Endothelial cell of umbilical vein (primary cell): ENCODE data around the gene HEBP1. TPM values are rescaled to one million over a fixed set of nuclear protein-coding genes. Genes with fewer than 3 reads are reported as not detected.

ENCODE experiments used
- BruUV-seq: library from RNA; stranded (reverse); fragments of 400-500 nt; replicated peaks from 2 replicates; lab custom pipeline; 2021; lab: Mats Ljungman, UMichigan
- CTCF ChIA-PET: fragments of 300-600, 350-600 bp; sonication (Branson Sonifier 250); formaldehyde crosslinking; loops from one replicate; lab custom pipeline; 2021; ENCODE audit warnings: antibody characterized with exemption, inconsistent platforms; lab: Charles Lee
- POLR2A ChIA-PET: fragments of 300-600, 350-600 bp; sonication (Branson Sonifier 250); formaldehyde crosslinking; loops from one replicate; lab custom pipeline; 2021; ENCODE audit warnings: antibody characterized with exemption, inconsistent platforms; lab: Charles Lee
- DNase-seq: peaks from one replicate; pipeline ENCODE4 v3.0.0-alpha.2; 2011; ENCODE audit warnings: low read depth, low spot score
- FAIRE-seq: peaks from 2 replicates; lab custom pipeline; 2011; peaks lifted over from hg19 to GRCh38; lab: Jason Lieb, UNC
- H2AFZ ChIP-seq: 2 replicates; pipeline ENCODE4 v1.6.0; 2012; ENCODE audit warnings: low read depth, low read length, control low read depth, inconsistent platforms
- H3K27ac ChIP-seq: 2 replicates; pipeline ENCODE4 v1.5.1; 2011; ENCODE audit warnings: low read depth, mild to moderate bottlenecking, control low read depth, low read length, moderate library complexity; ENCODE audit not compliant: insufficient read depth
- H3K27me3 ChIP-seq, 2 experiments: 2 replicates each; pipeline versions ENCODE4 v1.6.0 to v1.6.1; 2011; ENCODE audit warnings: low read length in 2 of 2, mixed read lengths in 1 of 2; ENCODE audit not compliant: control insufficient read depth in 2 of 2, insufficient read depth in 2 of 2
- H3K36me3 ChIP-seq, 2 experiments: 2 replicates in 1 of 2; 3 replicates in 1 of 2; pipeline ENCODE4 v1.5.1; 2011; ENCODE audit warnings: low read length in 2 of 2, mild to moderate bottlenecking in 1 of 2, moderate library complexity in 1 of 2; ENCODE audit not compliant: control insufficient read depth in 2 of 2, insufficient read depth in 2 of 2; ENCODE audit errors: extremely low read depth in 1 of 2
- H3K4me1 ChIP-seq: 3 replicates; pipeline ENCODE4 v1.5.1; 2011; ENCODE audit warnings: mild to moderate bottlenecking, low read length; ENCODE audit not compliant: control insufficient read depth, insufficient read depth; ENCODE audit errors: extremely low read depth
- H3K4me2 ChIP-seq: 2 replicates; pipeline ENCODE4 v1.6.1; 2011; ENCODE audit warnings: low read length, control low read depth, mixed read lengths; ENCODE audit not compliant: insufficient read depth
- H3K4me3 ChIP-seq, 3 experiments: fragments of 200-600 bp in 1 of 3; sonication (generic), shearing (Covaris generic) in 1 of 3; replicated peaks in 1 of 3; 2 replicates each; pipeline ENCODE4 v1.5.1; 2011 to 2016; ENCODE audit warnings: control low read depth in 3 of 3, low read length in 3 of 3, mild to moderate bottlenecking in 2 of 3, inconsistent platforms in 1 of 3, low read depth in 1 of 3, moderate library complexity in 1 of 3; ENCODE audit not compliant: insufficient read depth in 1 of 3
- H3K79me2 ChIP-seq: 2 replicates; pipeline ENCODE4 v1.6.0; 2012; ENCODE audit warnings: low read length, inconsistent platforms; ENCODE audit not compliant: control insufficient read depth, insufficient read depth
- H3K9ac ChIP-seq: replicated peaks from 2 replicates; pipeline ENCODE3; 2011; ENCODE audit warnings: low read length, control low read depth; ENCODE audit not compliant: insufficient read depth; ENCODE audit errors: extremely low read depth
- H3K9me1 ChIP-seq: replicated peaks from 3 replicates; pipeline ENCODE4 v1.6.0; 2011; ENCODE audit warnings: mild to moderate bottlenecking, low read length; ENCODE audit not compliant: control insufficient read depth, insufficient read depth; ENCODE audit errors: extremely low read depth
- H3K9me3 ChIP-seq: replicated peaks from 2 replicates; pipeline ENCODE4 v1.5.1; 2012; ENCODE audit warnings: low read length, inconsistent platforms; ENCODE audit not compliant: control insufficient read depth, insufficient read depth
- H4K20me1 ChIP-seq: replicated peaks from 2 replicates; pipeline ENCODE3; 2011; ENCODE audit warnings: mild to moderate bottlenecking, low read length; ENCODE audit not compliant: control insufficient read depth, insufficient read depth; ENCODE audit errors: extremely low read depth
- EZH2 ChIP-seq: IDR thresholded peaks from 2 replicates; pipeline ENCODE4 v1.6.1; 2012; ENCODE audit warnings: borderline replicate concordance, low read depth, mild to moderate bottlenecking, moderate library complexity, low read length, inconsistent platforms; ENCODE audit not compliant: severe bottlenecking
- FOS ChIP-seq: IDR thresholded peaks from 2 replicates; pipeline ENCODE4 v1.6.1; 2011; ENCODE audit warnings: mild to moderate bottlenecking, low read length, moderate library complexity, borderline replicate concordance; ENCODE audit not compliant: insufficient read depth
- GATA2 ChIP-seq: IDR thresholded peaks from 2 replicates; pipeline ENCODE4 v1.7.0; 2011; ENCODE audit warnings: low read depth, mild to moderate bottlenecking, moderate library complexity, mixed read lengths, low read length; ENCODE audit not compliant: insufficient read length, insufficient read depth
- JUN ChIP-seq: IDR thresholded peaks from 2 replicates; pipeline ENCODE4 v1.6.1; 2011; ENCODE audit warnings: borderline replicate concordance, low read depth; ENCODE audit not compliant: insufficient read length, insufficient read depth
- MAX ChIP-seq: IDR thresholded peaks from 2 replicates; pipeline ENCODE4 v1.6.1; 2011; ENCODE audit not compliant: insufficient read depth, insufficient read length
- MYC ChIP-seq: IDR thresholded peaks from one replicate; pipeline ENCODE4 v1.6.1; 2011; ENCODE audit warnings: mild to moderate bottlenecking, low read depth, low read length
- POLR2A ChIP-seq: IDR thresholded peaks from 2 replicates; pipeline ENCODE4 v1.6.1; 2012; ENCODE audit warnings: low read depth, mild to moderate bottlenecking, control low read depth, low read length
- POLR2AphosphoS5 ChIP-seq: IDR thresholded peaks from 2 replicates; pipeline ENCODE4 v1.6.1; 2012; ENCODE audit warnings: low read depth, mild to moderate bottlenecking, control low read depth, low read length, moderate library complexity; ENCODE audit not compliant: insufficient read depth
- dilution Hi-C: fragments of 300-500 bp; cut with MboI; formaldehyde crosslinking; loops from one replicate; pipeline ENCODE4 v1.15.0; 2019; ENCODE audit warnings: low sequenced_read_pairs; ENCODE audit not compliant: extremely low pct_ligation_motif_present
- intact Hi-C: fragments of 100-400 bp; cut with micrococcal nuclease; formaldehyde crosslinking; loops from one replicate; pipeline ENCODE4 v1.10.0; 2022
- polyA plus RNA-seq, 4 experiments: library from polyadenylated mRNA; depleted of rRNA in 3 of 4; stranded (reverse) in 3 of 4; unstranded in 1 of 4; fragments of >200 nt; gene quantifications; 2 replicates each; pipeline versions ENCODE4 v1.2.1 to v1.2.3, GENCODE V29; 2011 to 2012; ENCODE audit warnings: missing spikeins in 1 of 4
- total RNA-seq: library from RNA; stranded (reverse); gene quantifications from 2 replicates; pipeline ENCODE4 v1.2.3, GENCODE V29; 2021
- TF ChIP-seq, protein P1 (sequence below), 2 donors: IDR thresholded peaks; 1 replicate in 1 of 2; 2 replicates in 1 of 2; pipeline ENCODE4 v1.5.1; 2011; ENCODE audit warnings: low read length in 2 of 2, mild to moderate bottlenecking in 2 of 2, moderate library complexity in 2 of 2, control low read depth in 1 of 2, inconsistent platforms in 1 of 2, low read depth in 1 of 2; ENCODE audit not compliant: insufficient read depth in 1 of 2; ENCODE audit errors: extremely low read depth in 1 of 2

Gene HEBP1
- total and polyA plus RNA-seq, 2 donors (not counting 3 experiments of a cell fraction or from before 2014, with no cell fraction given) = 23.1 to 59.5 TPM

GRCh38 chr12:13002301-13003097 is 2.4 kb upstream of the HEBP1 start:
- POLR2A ChIA-PET = no interaction called here
- peaks cover 22% of the 10 kb centered on the region for H3K4me1 ChIP-seq
- H4K20me1 ChIP-seq = no peaks in the 10 kb centered on the region
- intact Hi-C loops = no loop called here
- H3K36me3 ChIP-seq = no peaks in the 10 kb centered on the region
- FAIRE-seq (no peak), DNase-seq (no peak)
- no peaks in the 10 kb centered on the region for H3K27me3 ChIP-seq
- H3K4me2 ChIP-seq = no peak overlapping the region
- H3K9me1 ChIP-seq = no peaks in the 10 kb centered on the region
- no peak overlapping the region for H3K9ac ChIP-seq
- CTCF ChIA-PET = interaction anchor here (0.8 to 0.9 kb wide), 2 partner anchors 206 to 210 kb away, joined by 3 to 4 read pairs; no protein-coding TSS in a partner anchor
- peaks cover 5% of the 10 kb centered on the region for H3K79me2 ChIP-seq
- no peaks in the 10 kb centered on the region for H3K9me3 ChIP-seq
- H3K4me3 ChIP-seq = no peak overlapping the region
- no TSS peak for BruUV-seq
- dilution Hi-C loops = no loop called here
- H2AFZ ChIP-seq = no peak overlapping the region
- no peak for TF ChIP-seq FOS
- no peak for TF ChIP-seq EZH2
- no peak for TF ChIP-seq POLR2A
- TF ChIP-seq MYC = no peak
- TF ChIP-seq JUN = no peak
- no peak for TF ChIP-seq GATA2
- TF ChIP-seq, protein P1, sequence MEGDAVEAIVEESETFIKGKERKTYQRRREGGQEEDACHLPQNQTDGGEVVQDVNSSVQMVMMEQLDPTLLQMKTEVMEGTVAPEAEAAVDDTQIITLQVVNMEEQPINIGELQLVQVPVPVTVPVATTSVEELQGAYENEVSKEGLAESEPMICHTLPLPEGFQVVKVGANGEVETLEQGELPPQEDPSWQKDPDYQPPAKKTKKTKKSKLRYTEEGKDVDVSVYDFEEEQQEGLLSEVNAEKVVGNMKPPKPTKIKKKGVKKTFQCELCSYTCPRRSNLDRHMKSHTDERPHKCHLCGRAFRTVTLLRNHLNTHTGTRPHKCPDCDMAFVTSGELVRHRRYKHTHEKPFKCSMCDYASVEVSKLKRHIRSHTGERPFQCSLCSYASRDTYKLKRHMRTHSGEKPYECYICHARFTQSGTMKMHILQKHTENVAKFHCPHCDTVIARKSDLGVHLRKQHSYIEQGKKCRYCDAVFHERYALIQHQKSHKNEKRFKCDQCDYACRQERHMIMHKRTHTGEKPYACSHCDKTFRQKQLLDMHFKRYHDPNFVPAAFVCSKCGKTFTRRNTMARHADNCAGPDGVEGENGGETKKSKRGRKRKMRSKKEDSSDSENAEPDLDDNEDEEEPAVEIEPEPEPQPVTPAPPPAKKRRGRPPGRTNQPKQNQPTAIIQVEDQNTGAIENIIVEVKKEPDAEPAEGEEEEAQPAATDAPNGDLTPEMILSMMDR (IDR thresholded peaks at IDR 0.05; ENCODE audit: extremely low read depth in 1 of 2, insufficient read depth in 1 of 2, low read depth in 1 of 2, low read length in 2 of 2) = no peak
- TF ChIP-seq MAX = no peak
- TF ChIP-seq POLR2AphosphoS5 = no peak
- H3K27ac ChIP-seq = no peak overlapping the region
